H1 (cell line): ENCODE results near the gene NT5DC1.

Source experiments
- ASH2L ChIP-seq: fragments of 200-600, 300-600 bp; sonication (generic); IDR thresholded peaks from one replicate; pipeline ENCODE4 v1.7.1; 2017; ENCODE audit warnings: low read length
- CREB1 ChIP-seq: IDR thresholded peaks from 2 replicates; pipeline ENCODE4 v1.6.1; 2012; ENCODE audit warnings: inconsistent platforms
- CTCF ChIP-seq, 3 experiments: IDR thresholded peaks; 1 replicate in 2 of 3; 2 replicates in 1 of 3; pipeline versions ENCODE4 v1.5.1 to v1.6.1; 2011; ENCODE audit warnings: low read length in 3 of 3, mild to moderate bottlenecking in 3 of 3, inconsistent platforms in 2 of 3, low read depth in 1 of 3, moderate library complexity in 1 of 3; ENCODE audit not compliant: insufficient read depth in 1 of 3; ENCODE audit errors: control extremely low read depth in 1 of 3
- JUN ChIP-seq: IDR thresholded peaks from 2 replicates; pipeline ENCODE4 v1.6.1; 2011; ENCODE audit warnings: low read depth, mild to moderate bottlenecking, improper control_type of control experiment, low read length
- POLR2A ChIP-seq, 2 experiments: IDR thresholded peaks; 1 replicate in 1 of 2; 2 replicates in 1 of 2; pipeline ENCODE4 v1.6.1; 2011; ENCODE audit warnings: low read depth in 2 of 2, low read length in 2 of 2, mild to moderate bottlenecking in 2 of 2; ENCODE audit errors: control extremely low read depth in 1 of 2
- RFX5 ChIP-seq: IDR thresholded peaks from 2 replicates; pipeline ENCODE4 v1.6.1; 2011; ENCODE audit warnings: low read depth, low read length, improper control_type of control experiment, borderline replicate concordance

GRCh38 chr6:116190550-116190949 is 89.9 kb downstream of the NT5DC1 start:
- no peak for TF ChIP-seq CREB1
- no peak for TF ChIP-seq POLR2A (IDR thresholded peaks at IDR 0.05; ENCODE audit: control extremely low read depth in 1 of 2, low read depth in 2 of 2, low read length in 2 of 2)
- TF ChIP-seq RFX5: no peak
- no peak for TF ChIP-seq CTCF (IDR thresholded peaks at IDR 0.05; ENCODE audit: control extremely low read depth in 1 of 3, insufficient read depth in 1 of 3, low read depth in 1 of 3, low read length in 3 of 3)
- TF ChIP-seq ASH2L: no peak
- no peak for TF ChIP-seq JUN
